H1 (cell line): Measurements from ENCODE around the gene ZNF562. TPM values are rescaled to one million over a fixed set of nuclear protein-coding genes. Genes with fewer than 3 reads are reported as not detected.

Source experiments
- CTCF ChIA-PET: fragments of 300-600 bp; sonication (Branson Sonifier 250); formaldehyde crosslinking; loops from one replicate; lab custom pipeline; 2021; ENCODE audit not compliant: partially characterized antibody; lab: Charles Lee
- POLR2A ChIA-PET: fragments of 300-600 bp; sonication (Branson Sonifier 250); formaldehyde crosslinking; loops from one replicate; lab custom pipeline; 2021; ENCODE audit warnings: inconsistent platforms; ENCODE audit not compliant: partially characterized antibody; lab: Charles Lee
- DNase-seq, 2 experiments: peaks; one replicate each; pipeline versions ENCODE4 v3.0.0 to v3.0.0-alpha.2; 2010 to 2022; ENCODE audit warnings: low spot score in 2 of 2, low read depth in 1 of 2, mixed read lengths in 1 of 2
- FAIRE-seq: peaks from 2 replicates; lab custom pipeline; 2011; peaks lifted over from hg19 to GRCh38; lab: Jason Lieb, UNC
- H2AFZ ChIP-seq: 2 replicates; pipeline ENCODE4 v1.8.1; 2012; ENCODE audit warnings: low read length, inconsistent platforms
- H2AK5ac ChIP-seq: 2 replicates; pipeline ENCODE4 v1.6.1; 2013; ENCODE audit warnings: low read depth, low read length
- H2BK120ac ChIP-seq: replicated peaks from 2 replicates; pipeline ENCODE3; 2013; ENCODE audit warnings: low read depth, low read length, inconsistent platforms
- H2BK12ac ChIP-seq: 2 replicates; pipeline ENCODE4 v1.6.1; 2013; ENCODE audit warnings: low read depth, low read length
- H2BK15ac ChIP-seq: 2 replicates; pipeline ENCODE4 v1.6.1; 2013; ENCODE audit warnings: low read length
- H2BK20ac ChIP-seq: 2 replicates; pipeline ENCODE4 v1.6.1; 2013; ENCODE audit warnings: low read length
- H2BK5ac ChIP-seq: 2 replicates; pipeline ENCODE4 v1.6.1; 2013; ENCODE audit warnings: low read depth, low read length
- H3K14ac ChIP-seq: 2 replicates; pipeline ENCODE4 v1.6.1; 2013; ENCODE audit warnings: inconsistent platforms; ENCODE audit not compliant: insufficient read length
- H3K18ac ChIP-seq: 2 replicates; pipeline ENCODE4 v1.6.1; 2013; ENCODE audit warnings: low read length; ENCODE audit errors: extremely low read depth
- H3K23ac ChIP-seq: 2 replicates; pipeline ENCODE4 v1.6.1; 2013; ENCODE audit warnings: inconsistent platforms; ENCODE audit not compliant: insufficient read length
- H3K23me2 ChIP-seq: 2 replicates; pipeline ENCODE4 v1.6.1; 2013; ENCODE audit warnings: low read depth, low read length
- H3K27ac ChIP-seq: 2 replicates; pipeline ENCODE4 v1.6.1; 2011; ENCODE audit warnings: low read depth, low read length, inconsistent platforms
- H3K27me3 ChIP-seq, 4 experiments: replicated peaks in 1 of 4; 1 replicate in 1 of 4; 2 replicates in 3 of 4; pipeline versions ENCODE4 v1.6.1 to v1.8.1; 2011 to 2013; ENCODE audit warnings: low read length in 3 of 4, mild to moderate bottlenecking in 3 of 4, inconsistent platforms in 2 of 4, mixed read lengths in 2 of 4, moderate library complexity in 1 of 4; ENCODE audit not compliant: control insufficient read depth in 3 of 4, insufficient read depth in 3 of 4; ENCODE audit errors: extremely low read depth in 1 of 4
- H3K36me3 ChIP-seq, 4 experiments: 2 replicates each; pipeline versions ENCODE4 v1.6.1 to v1.8.1; 2011 to 2013; ENCODE audit warnings: mild to moderate bottlenecking in 4 of 4, low read length in 3 of 4, moderate library complexity in 2 of 4, control low read depth in 1 of 4, inconsistent platforms in 1 of 4; ENCODE audit not compliant: insufficient read depth in 4 of 4, control insufficient read depth in 2 of 4
- H3K4ac ChIP-seq: replicated peaks from 2 replicates; pipeline ENCODE3; 2013; ENCODE audit warnings: low read length, low read depth, mixed read lengths, inconsistent platforms; ENCODE audit not compliant: insufficient read length
- H3K4me1 ChIP-seq, 4 experiments: replicated peaks in 1 of 4; 1 replicate in 1 of 4; 2 replicates in 3 of 4; pipeline versions ENCODE4 v1.6.1 to v1.8.1; 2011 to 2013; ENCODE audit warnings: low read length in 3 of 4, inconsistent platforms in 2 of 4, mixed read lengths in 1 of 4; ENCODE audit not compliant: insufficient read depth in 4 of 4, control insufficient read depth in 3 of 4
- H3K4me2 ChIP-seq, 2 experiments: 2 replicates each; pipeline versions ENCODE4 v1.6.1 to v1.8.1; 2011 to 2013; ENCODE audit warnings: low read depth in 2 of 2, low read length in 2 of 2, control low read depth in 1 of 2, inconsistent platforms in 1 of 2, mild to moderate bottlenecking in 1 of 2; ENCODE audit not compliant: insufficient read depth in 1 of 2
- H3K4me3 ChIP-seq, 4 experiments: fragments of 200-600, 300-600 bp in 1 of 4; sonication (generic), shearing (Covaris generic), sonication (Bioruptor Twin) in 1 of 4; 2 replicates each; pipeline versions ENCODE4 v1.5.1 to v1.8.1; 2011 to 2016; ENCODE audit warnings: low read length in 4 of 4, low read depth in 3 of 4, control low read depth in 2 of 4, inconsistent platforms in 2 of 4, mild to moderate bottlenecking in 2 of 4, mixed read lengths in 1 of 4, moderate library complexity in 1 of 4; ENCODE audit not compliant: insufficient read depth in 2 of 4; ENCODE audit errors: extremely low read depth in 1 of 4
- H3K56ac ChIP-seq: replicated peaks from 2 replicates; pipeline ENCODE3; 2013; ENCODE audit warnings: low read depth, mild to moderate bottlenecking, mixed read lengths, low read length, inconsistent platforms; ENCODE audit not compliant: insufficient read length
- H3K79me1 ChIP-seq: 2 replicates; pipeline ENCODE4 v1.6.1; 2013; ENCODE audit warnings: low read depth, low read length, control low read depth
- H3K79me2 ChIP-seq, 2 experiments: 2 replicates each; pipeline versions ENCODE4 v1.6.1 to v1.8.1; 2012 to 2013; ENCODE audit warnings: low read length in 2 of 2, mild to moderate bottlenecking in 2 of 2, inconsistent platforms in 1 of 2; ENCODE audit not compliant: insufficient read depth in 2 of 2, control insufficient read depth in 1 of 2
- H3K9ac ChIP-seq, 4 experiments: replicated peaks in 1 of 4; 1 replicate in 1 of 4; 2 replicates in 3 of 4; pipeline versions ENCODE4 v1.6.1 to v1.8.1; 2011 to 2013; ENCODE audit warnings: low read depth in 3 of 4, low read length in 3 of 4, control low read depth in 2 of 4, mild to moderate bottlenecking in 2 of 4, moderate library complexity in 2 of 4, inconsistent platforms in 1 of 4; ENCODE audit errors: extremely low read depth in 1 of 4
- H3K9me3 ChIP-seq, 2 experiments: 2 replicates each; pipeline versions ENCODE4 v1.6.1 to v1.8.1; 2012 to 2013; ENCODE audit warnings: mild to moderate bottlenecking in 2 of 2, moderate library complexity in 2 of 2, control low read depth in 1 of 2, inconsistent platforms in 1 of 2, low read depth in 1 of 2, low read length in 1 of 2, mixed read lengths in 1 of 2; ENCODE audit not compliant: insufficient read depth in 2 of 2
- H4K20me1 ChIP-seq, 2 experiments: replicated peaks in 1 of 2; 2 replicates each; pipeline versions ENCODE3 to v1.8.1; 2011 to 2013; ENCODE audit warnings: inconsistent platforms in 2 of 2, low read length in 2 of 2, mild to moderate bottlenecking in 1 of 2; ENCODE audit not compliant: insufficient read depth in 2 of 2, control insufficient read depth in 1 of 2
- H4K5ac ChIP-seq: 2 replicates; pipeline ENCODE4 v1.6.1; 2013; ENCODE audit warnings: low read length, low read depth, mixed read lengths, inconsistent platforms; ENCODE audit not compliant: insufficient read length
- H4K8ac ChIP-seq: 2 replicates; pipeline ENCODE4 v1.8.0; 2013; ENCODE audit warnings: mild to moderate bottlenecking, moderate library complexity, low read length, inconsistent platforms; ENCODE audit not compliant: insufficient read depth; ENCODE audit errors: extremely low read depth
- H4K91ac ChIP-seq: replicated peaks from 2 replicates; pipeline ENCODE3; 2013; ENCODE audit warnings: low read length, mixed read lengths, inconsistent platforms; ENCODE audit not compliant: insufficient read length
- EP300 ChIP-seq, 2 experiments: IDR thresholded peaks; 1 replicate in 1 of 2; 2 replicates in 1 of 2; pipeline ENCODE4 v1.6.1; 2011 to 2012; ENCODE audit warnings: low read depth in 2 of 2, low read length in 2 of 2, mild to moderate bottlenecking in 2 of 2, borderline replicate concordance in 1 of 2, inconsistent platforms in 1 of 2, moderate library complexity in 1 of 2
- FOSL1 ChIP-seq: IDR thresholded peaks from 2 replicates; pipeline ENCODE4 v1.6.1; 2011; ENCODE audit warnings: mild to moderate bottlenecking, low read depth, low read length, moderate library complexity; ENCODE audit not compliant: insufficient read depth
- JUND ChIP-seq: IDR thresholded peaks from 2 replicates; pipeline ENCODE4 v1.6.1; 2011; ENCODE audit warnings: mild to moderate bottlenecking, improper control_type of control experiment, low read length
- MAX ChIP-seq: IDR thresholded peaks from 2 replicates; pipeline ENCODE4 v1.6.1; 2012; ENCODE audit warnings: inconsistent platforms
- SP1 ChIP-seq: IDR thresholded peaks from 2 replicates; pipeline ENCODE4 v1.6.1; 2011; ENCODE audit warnings: low read depth, low read length
- SUZ12 ChIP-seq: fragments of 200-600 bp; sonication (generic); IDR thresholded peaks from 2 replicates; pipeline ENCODE4 v1.6.1; 2012; ENCODE audit warnings: mild to moderate bottlenecking, inconsistent platforms, low read length, moderate library complexity, mixed read lengths
- TEAD4 ChIP-seq: IDR thresholded peaks from 2 replicates; pipeline ENCODE4 v1.6.1; 2012; ENCODE audit warnings: low read depth, low read length, inconsistent platforms, mixed read lengths
- USF2 ChIP-seq: IDR thresholded peaks from 2 replicates; pipeline ENCODE4 v1.6.1; 2011; ENCODE audit warnings: low read length, improper control_type of control experiment
- WGBS, 2 experiments: shearing (Covaris generic) in 1 of 2; methylation state at CpG; one replicate each; pipeline versions ENCODE4 v1.1.6 to v1.1.7; 2013 to 2015; ENCODE audit warnings: low lambda C conversion rate in 2 of 2, mixed read lengths in 2 of 2, inconsistent platforms in 1 of 2, low coverage in 1 of 2, missing lambda C conversion rate in 1 of 2; ENCODE audit not compliant: insufficient replicate concordance in 2 of 2, insufficient coverage in 1 of 2, insufficient read length in 1 of 2; ENCODE audit errors: extremely low coverage in 1 of 2, missing lambda C conversion rate in 1 of 2; 5-methylcytosine and 5-hydroxymethylcytosine counted together
- polyA plus RNA-seq, 7 experiments: library from polyadenylated mRNA; depleted of rRNA in 3 of 7; stranded (reverse) in 5 of 7; unstranded in 2 of 7; fragments of >200 nt in 5 of 7; fragments of 200-250 nt in 2 of 7; gene quantifications; 1 replicate in 5 of 7; 2 replicates in 1 of 7; 4 replicates in 1 of 7; pipeline versions ENCODE4 v1.2.1 to v1.2.3, GENCODE V29; 2011 to 2013; ENCODE audit warnings: missing spikeins in 2 of 7, mixed read lengths in 2 of 7
- total RNA-seq: library from RNA; stranded (reverse); fragmentation: NEBNext Ultra II Directional; extraction: Animal tissue kit (Norgen Biotek cat#: 25700); gene quantifications from 2 replicates; pipeline ENCODE4 v1.2.1, GENCODE V29; 2021

Gene ZNF562
- total and polyA plus RNA-seq, 2 of the 8 experiments (the other 6 are each of a cell fraction or from before 2014, with no cell fraction given), result 0.12 to 2.5 TPM

GRCh38 chr19:9705836-9706235 is 30.9 kb upstream of the ZNF562 start:
- Histone ChIP-seq H2AFZ (no peak overlapping the region), H2BK120ac (no peak overlapping the region), H3K9me3 (peaks cover 9 to 11% of the 10 kb centered on the region in 2 experiments; a peak in 3 of 4 replicates), H3K79me2 (no peaks in the 10 kb centered on the region), H3K18ac (no peak overlapping the region), H2AK5ac (no peak overlapping the region), H4K8ac (no peak overlapping the region), H3K4me2 (no peak overlapping the region), H3K9ac (no peak overlapping the region), H3K23me2 (no peaks in the 10 kb centered on the region), H3K36me3 (no peaks in the 10 kb centered on the region), H3K4ac (no peak overlapping the region), H3K4me1 (no peaks in the 10 kb centered on the region), H4K91ac (no peak overlapping the region), H3K27me3 (no peaks in the 10 kb centered on the region), H3K56ac (no peak overlapping the region), H3K27ac (no peak overlapping the region), H3K23ac (no peak overlapping the region), H4K5ac (no peak overlapping the region), H2BK20ac (no peak overlapping the region), H4K20me1 (no peaks in the 10 kb centered on the region), H3K79me1 (no peaks in the 10 kb centered on the region), H2BK12ac (no peak overlapping the region), H3K14ac (no peak overlapping the region), H2BK5ac (no peak overlapping the region), H3K4me3 (no peak overlapping the region), H2BK15ac (no peak overlapping the region)
- POLR2A ChIA-PET, result no interaction called here
- CTCF ChIA-PET, result interaction anchor here (0.7 kb wide), 1 partner anchor 11 kb away, joined by 3 read pairs; no protein-coding TSS in a partner anchor
- no peak for DNase-seq
- WGBS, 2 experiments, result 90% methylated on average over 6 of the region's 6 CpGs; no CpG with 5 or more reads in 1 of the 2 experiments
- FAIRE-seq, result no peak
- no peak for TF ChIP-seq JUND
- TF ChIP-seq SUZ12, result no peak
- TF ChIP-seq TEAD4, result no peak
- no peak for TF ChIP-seq SP1
- no peak for TF ChIP-seq MAX
- TF ChIP-seq EP300 (IDR thresholded peaks at IDR 0.05; ENCODE audit: borderline replicate concordance in 1 of 2, low read depth in 2 of 2, low read length in 2 of 2), result no peak
- no peak for TF ChIP-seq FOSL1
- TF ChIP-seq USF2, result no peak
